Neural cell (in vitro differentiated cells): Measurements from ENCODE around the gene GRHL1.
"Not testable (repeated sequence)": the region's sequence is repeated elsewhere in the genome, so short reads cannot be mapped to it uniquely, and the experiment has no call there.

Experiments used
- CTCF ChIP-seq: fragments of 450-650 bp; IDR thresholded peaks from 2 replicates; pipeline ENCODE4 v1.5.1; 2014; ENCODE audit warnings: antibody characterized with exemption, mild to moderate bottlenecking, moderate library complexity; ENCODE audit not compliant: poor library complexity, severe bottlenecking
- EP300 ChIP-seq: fragments of 450-650 bp; conservative IDR thresholded peaks from 2 replicates; pipeline ENCODE4 v1.6.1; 2014; ENCODE audit warnings: antibody characterized with exemption, mild to moderate bottlenecking, moderate library complexity; ENCODE audit not compliant: poor library complexity, severe bottlenecking
- REST ChIP-seq: IDR thresholded peaks from 2 replicates; pipeline ENCODE4 v1.6.1; 2012; ENCODE audit warnings: borderline replicate concordance

- not testable (repeated sequence) for TF ChIP-seq EP300, REST, CTCF
These were observed 24.5 kb upstream of the GRHL1 start for GRCh38 chr2:9927020-9927419.
